ENCODE measurements around the gene EPHA1.
A peak's percentile ranks its signal among the peaks of the same experiment; 100 is the strongest.

The EPHA1 gene

DNA sequence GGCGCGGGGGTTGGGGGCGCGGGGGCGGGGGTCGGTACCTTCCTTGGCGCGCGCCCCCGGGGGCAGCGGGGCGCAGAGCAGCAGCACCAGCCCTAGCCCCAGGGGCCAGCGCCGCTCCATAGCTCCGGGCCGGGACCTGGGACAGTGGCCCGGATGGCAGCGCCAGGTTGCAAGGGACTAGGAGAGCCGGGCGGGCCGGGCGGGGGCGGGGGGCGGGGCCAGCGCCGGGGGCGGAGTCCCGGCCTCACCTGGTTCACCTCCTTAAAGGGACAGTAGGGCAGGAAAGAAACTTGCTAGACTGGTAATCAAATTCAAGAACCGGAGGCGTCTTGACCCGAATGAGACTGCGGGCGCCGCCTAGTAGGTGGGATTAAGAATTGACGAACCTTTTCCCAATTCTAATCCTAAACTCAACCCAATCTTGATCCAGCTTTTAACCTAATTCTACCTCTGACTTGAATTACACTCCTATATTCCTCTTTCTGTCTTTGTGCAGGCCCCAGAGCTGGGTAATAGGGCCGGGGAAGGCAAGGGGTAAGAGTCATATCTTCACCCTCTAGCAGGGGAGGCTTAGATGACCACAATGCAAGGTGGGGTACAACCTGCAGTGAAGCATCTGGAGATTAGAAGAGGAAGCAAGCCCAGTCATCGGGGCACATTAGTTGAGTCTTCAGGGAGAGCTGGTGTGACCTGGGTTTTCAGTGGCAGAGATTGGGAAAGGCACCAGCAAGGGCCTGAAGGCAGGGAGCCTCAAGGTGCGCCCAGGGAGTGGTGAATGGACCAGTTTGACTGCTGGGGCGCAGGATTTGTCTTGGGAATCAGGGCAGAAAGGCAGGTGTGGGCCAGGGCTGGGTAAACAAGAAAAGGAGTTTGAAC, at the start of gene EPHA1:
Gene EPHA1 (minus strand): TSS at position 171 of the 876 bp plus-strand sequence. CDS start 51 bp downstream, at position 120.
- DNase-seq = no peak

DNA sequence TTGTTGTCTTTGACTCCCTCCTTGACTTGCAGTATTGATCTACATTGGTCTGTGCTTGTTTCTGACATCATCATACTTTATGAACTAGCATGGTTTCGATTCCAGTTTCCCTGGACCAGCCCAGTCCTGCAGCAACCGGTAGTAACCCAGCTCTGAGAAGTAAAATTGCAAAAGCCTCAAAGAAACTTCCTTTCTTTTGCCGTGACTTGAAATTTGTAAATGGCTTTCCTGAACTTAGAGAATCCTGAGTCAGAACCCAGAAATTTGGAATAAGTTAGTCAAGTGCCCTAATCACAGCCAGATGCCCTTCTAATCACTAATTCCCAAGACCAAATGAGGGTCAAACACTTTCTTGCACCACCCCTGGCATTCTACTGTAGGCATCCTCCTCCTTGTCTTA, 49.6 kb upstream of the EPHA1 start:
- DNase-seq = peak; percentile 44

GRCh38 chr7:143456992-143457793, 48.5 kb upstream of the EPHA1 start:
- peak; percentile 16 for DNase-seq

- no peak for DNase-seq
Measured at GRCh38 chr7:143455942-143456341, 47.3 kb upstream of the EPHA1 start.

DNA sequence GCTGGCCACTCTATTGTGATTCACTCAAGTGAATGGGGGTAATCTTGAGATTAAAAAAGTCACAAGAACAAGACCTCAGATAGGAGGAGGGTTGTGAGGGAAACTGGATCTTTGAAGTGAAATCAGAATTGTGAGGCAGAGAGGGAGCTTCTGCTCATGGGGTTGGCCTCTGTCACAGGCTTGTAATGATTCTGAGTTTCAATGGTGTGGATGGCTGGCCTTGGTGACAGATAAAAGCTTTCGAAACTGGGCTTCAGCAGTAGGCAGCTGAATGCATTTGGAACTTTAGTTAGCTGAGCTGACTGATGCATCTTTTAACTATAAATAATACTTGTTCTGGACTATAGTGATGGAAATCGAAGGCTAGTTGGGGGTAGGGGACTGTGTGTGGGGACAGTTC, 46.8 kb upstream of the EPHA1 start:
- no peak for DNase-seq

DNA sequence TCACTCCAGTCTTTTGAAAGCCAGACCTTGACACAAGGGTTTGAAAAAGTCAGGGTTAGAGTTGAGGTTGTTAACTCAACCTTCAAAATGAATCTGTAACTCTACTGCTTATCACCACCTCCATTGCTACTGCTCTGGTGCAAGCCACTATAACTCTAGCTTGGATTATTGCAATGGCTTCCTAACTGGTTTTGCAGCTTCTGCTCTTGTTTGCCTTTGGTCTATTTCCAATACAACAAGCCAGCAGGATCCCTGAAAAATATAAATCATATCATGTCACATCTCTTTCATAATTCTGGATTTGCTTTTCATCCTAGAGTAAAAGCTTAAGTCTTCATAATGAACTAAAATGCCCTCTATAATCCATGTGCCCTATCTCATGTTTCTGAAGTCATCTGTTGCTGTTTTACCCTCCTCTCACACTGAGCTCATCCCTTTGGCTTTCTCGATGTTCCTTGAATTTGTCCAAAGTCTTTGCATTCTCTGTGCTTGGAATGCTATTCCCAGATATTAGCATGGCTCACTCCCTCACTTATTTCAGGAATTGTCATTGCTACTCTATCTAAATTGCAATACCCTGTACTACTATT, 45.5 kb upstream of the EPHA1 start:
- no peak for DNase-seq

- no peak for DNase-seq
Measured at GRCh38 chr7:143452495-143452894, 43.8 kb upstream of the EPHA1 start.

- DNase-seq = no peak
Measured at GRCh38 chr7:143451746-143452145, 43.1 kb upstream of the EPHA1 start.

DNA sequence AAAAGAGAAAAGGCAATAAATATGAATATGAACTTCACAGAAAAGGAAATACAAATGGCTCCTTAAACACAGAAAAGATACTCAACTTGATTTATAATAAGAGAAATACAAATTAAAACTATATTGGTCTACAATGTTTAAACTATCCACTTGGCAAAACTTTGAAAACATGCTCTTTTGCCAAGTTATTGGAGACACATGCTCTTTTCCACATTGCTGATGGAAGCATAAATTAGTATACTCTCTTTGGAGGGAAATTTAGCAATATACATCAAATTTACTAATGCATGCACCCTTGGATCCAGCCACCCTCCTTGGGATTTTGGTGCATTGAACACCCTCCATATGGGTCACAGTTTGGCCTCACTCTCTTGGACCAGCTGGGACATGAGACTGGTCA, 42.5 kb upstream of the EPHA1 start:
- no peak for DNase-seq

GRCh38 chr7:143449793-143450192, 41.1 kb upstream of the EPHA1 start:
- no peak for DNase-seq

DNA sequence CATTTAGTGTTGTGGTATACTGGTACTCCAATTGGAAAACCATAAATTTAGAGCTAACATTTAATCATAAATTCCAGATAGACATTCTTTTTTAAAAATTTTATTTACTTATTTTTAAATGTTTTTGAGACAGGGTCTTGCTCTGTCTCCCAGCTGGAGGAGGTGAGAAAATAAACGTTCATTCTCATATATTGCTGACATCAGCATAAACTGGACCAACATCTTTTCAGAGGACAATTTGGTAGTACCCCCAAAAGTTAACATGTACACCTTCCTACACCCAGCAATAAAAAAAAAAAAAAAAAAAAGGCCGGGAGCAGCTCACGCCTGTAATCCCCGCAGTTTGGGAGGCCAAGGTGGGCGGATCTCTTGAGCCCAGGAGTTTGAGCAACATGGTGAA, 39.8 kb upstream of the EPHA1 start:
- no peak for DNase-seq

GRCh38 chr7:143447466-143447865, 38.8 kb upstream of the EPHA1 start:
- DNase-seq = no peak

- no peak for DNase-seq
Measured at GRCh38 chr7:143444785-143445184, 36.1 kb upstream of the EPHA1 start.

DNA sequence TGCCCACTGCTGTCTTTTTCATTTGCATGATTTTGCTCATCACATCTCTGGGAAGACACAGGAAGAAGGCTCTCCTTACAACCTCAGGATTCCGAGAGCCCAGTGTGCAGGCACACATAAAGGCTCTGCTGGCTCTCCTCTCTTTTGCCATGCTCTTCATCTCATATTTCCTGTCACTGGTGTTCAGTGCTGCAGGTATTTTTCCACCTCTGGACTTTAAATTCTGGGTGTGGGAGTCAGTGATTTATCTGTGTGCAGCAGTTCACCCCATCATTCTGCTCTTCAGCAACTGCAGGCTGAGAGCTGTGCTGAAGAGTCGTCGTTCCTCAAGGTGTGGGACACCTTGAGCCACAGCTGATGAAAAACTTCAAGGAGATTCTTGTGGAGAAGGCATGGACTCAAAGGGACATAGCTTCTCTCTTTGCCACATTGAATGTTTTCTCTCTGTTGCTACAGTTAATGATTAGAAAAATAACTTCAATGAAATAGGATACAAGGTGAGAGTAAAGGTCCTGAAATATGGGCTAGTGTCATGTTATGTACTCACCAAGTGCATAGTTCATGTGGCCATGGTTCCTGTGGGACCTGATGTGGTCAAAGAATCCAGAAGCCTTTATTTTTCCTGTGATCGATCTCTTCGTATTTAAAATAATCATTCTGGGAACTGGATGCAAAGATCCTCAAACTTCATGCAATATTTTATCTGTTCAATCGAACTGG, 35.6 kb upstream of the EPHA1 start:
- DNase-seq = no peak

DNA sequence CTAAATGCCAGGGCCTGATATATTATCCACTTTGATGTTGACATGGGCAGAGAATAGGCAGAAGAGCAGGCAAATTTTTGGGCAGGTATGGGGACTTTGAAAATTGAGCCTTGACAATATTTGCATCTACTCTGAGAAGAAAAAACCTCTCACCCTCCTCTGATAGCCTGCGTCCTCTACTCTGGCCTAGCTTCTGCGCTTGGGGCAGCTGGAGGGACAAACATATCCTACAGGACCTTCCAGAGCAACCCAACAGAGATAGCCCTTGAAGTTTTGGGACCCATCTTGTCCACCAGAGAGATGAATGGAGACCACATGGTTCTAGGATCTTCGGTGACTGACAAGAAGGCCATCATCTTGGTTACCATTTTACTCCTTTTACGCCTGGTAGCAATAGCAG, 34.5 kb upstream of the EPHA1 start, which contains the start of gene TAS2R60:
Gene TAS2R60 (plus strand): TSS at position 301 of the 400 bp plus-strand sequence. CDS start 0 bp downstream, at position 301.
- no peak for DNase-seq

GRCh38 chr7:143439866-143440265, 31.2 kb upstream of the EPHA1 start:
- no peak for DNase-seq

DNA sequence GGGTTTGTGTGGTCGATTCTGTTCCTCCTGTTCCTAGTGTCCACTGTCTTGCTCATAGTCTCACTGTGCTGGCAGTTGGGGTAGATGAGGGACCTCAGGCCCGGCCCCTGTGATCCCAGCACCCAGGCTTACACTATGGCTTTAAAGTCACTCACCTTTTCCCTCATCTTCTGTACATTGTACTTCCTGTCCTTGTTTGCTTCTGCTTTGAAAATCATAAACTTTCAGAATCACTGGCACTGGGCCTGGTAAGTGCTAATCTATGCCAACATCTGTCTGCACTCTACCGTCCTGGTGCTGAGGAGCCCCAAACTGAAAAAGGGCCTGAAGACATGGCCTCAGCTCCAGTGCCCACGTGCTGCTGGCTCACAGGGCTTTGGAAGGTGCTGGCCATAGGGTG, 28.9 kb upstream of the EPHA1 start:
- DNase-seq = no peak

DNA sequence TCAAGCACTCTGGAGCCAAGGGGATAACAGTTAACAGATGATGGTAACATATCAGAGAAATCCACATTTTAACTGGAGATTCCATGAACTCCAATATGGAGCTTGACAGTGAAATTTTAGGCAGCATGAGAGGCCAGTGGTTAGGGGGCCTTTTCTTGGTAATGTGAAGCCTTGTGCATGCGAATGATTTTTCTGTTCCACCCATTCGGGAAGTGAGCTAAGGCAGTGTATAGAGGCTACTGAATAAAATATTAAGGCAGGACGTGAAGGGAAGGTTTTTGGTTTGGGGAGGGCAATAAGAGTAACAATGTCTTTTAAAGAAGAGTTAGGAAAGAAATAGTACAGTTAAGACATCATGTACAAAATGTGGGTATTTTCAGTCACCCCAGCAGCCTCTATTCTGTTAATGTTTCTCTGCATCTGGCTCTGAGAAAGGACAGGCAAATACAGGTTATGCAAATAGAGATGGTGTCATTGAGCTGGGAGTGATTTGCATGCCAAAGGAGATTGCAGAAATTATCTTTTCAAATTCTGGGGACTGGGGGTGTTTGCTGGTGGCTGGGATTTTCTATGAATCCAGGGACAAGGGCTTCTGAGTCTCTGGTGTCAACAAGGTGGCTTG, 27.8 kb upstream of the EPHA1 start:
- DNase-seq = no peak

- no peak for DNase-seq
Measured at GRCh38 chr7:143435266-143435665, 26.6 kb upstream of the EPHA1 start.

DNA sequence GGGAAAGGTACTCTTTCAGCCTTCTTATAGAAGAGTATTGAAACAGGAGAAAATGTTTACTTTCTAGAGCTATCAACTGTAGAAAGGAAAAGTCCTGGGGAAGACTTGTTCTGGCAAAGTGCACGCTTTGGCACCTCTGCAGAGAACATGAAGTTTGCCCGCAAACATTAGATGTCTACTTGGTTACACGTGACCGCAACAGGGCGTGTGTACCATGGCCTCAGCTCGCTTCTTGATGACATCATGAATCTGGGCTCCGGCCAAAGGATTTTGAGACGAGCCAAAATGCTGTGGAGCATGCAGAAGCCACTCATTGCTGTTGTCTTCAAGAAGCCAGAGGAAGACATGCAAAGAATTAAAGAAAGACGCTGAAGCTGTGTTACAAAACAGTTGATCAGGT, 26.0 kb upstream of the EPHA1 start:
- DNase-seq = no peak

GRCh38 chr7:143433759-143434158, 25.1 kb upstream of the EPHA1 start:
- no peak for DNase-seq

GRCh38 chr7:143431109-143431508, 22.5 kb upstream of the EPHA1 start:
- no peak for DNase-seq
